Spleen (tissue), 7 donors: ENCODE measurements around the gene NT5DC2.

Experiments used
- POLR2A ChIP-seq, 3 donors: fragments of 450-650 bp; IDR thresholded peaks; one replicate each; pipeline ENCODE4 v1.5.1; 2017; ENCODE audit warnings: antibody characterized with exemption in 3 of 3, mild to moderate bottlenecking in 1 of 3
- TF ChIP-seq, protein P1 (sequence below), 11 experiments: fragments of 200-600 bp in 7 of 11; fragments of 450-650 bp in 4 of 11; sonication (generic) in 4 of 11; IDR thresholded peaks in 8 of 11; conservative IDR thresholded peaks in 3 of 11; 1 replicate in 7 of 11; 2 replicates in 4 of 11; pipeline versions ENCODE4 v1.4.0 to v1.8.0; 2016 to 2021; ENCODE audit warnings: antibody characterized with exemption in 11 of 11, inconsistent platforms in 4 of 11, mild to moderate bottlenecking in 1 of 11
- donor health status: DM: no; HTN: no; CAD: no; lungs with moderate emphysema.
- donor health status: DM: no; HTN: no; CAD: no.
- donor health status: DM: no; HTN: no; CAD: no.

- TF ChIP-seq, protein P1, sequence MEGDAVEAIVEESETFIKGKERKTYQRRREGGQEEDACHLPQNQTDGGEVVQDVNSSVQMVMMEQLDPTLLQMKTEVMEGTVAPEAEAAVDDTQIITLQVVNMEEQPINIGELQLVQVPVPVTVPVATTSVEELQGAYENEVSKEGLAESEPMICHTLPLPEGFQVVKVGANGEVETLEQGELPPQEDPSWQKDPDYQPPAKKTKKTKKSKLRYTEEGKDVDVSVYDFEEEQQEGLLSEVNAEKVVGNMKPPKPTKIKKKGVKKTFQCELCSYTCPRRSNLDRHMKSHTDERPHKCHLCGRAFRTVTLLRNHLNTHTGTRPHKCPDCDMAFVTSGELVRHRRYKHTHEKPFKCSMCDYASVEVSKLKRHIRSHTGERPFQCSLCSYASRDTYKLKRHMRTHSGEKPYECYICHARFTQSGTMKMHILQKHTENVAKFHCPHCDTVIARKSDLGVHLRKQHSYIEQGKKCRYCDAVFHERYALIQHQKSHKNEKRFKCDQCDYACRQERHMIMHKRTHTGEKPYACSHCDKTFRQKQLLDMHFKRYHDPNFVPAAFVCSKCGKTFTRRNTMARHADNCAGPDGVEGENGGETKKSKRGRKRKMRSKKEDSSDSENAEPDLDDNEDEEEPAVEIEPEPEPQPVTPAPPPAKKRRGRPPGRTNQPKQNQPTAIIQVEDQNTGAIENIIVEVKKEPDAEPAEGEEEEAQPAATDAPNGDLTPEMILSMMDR (IDR thresholded peaks at IDR 0.05 in 8 of 11, conservative IDR thresholded peaks at IDR 0.05 in 3 of 11): no peak
- TF ChIP-seq POLR2A (IDR thresholded peaks at IDR 0.05): no peak
Observed at GRCh38 chr3:52479037-52479876, 54.4 kb downstream of the NT5DC2 start.
